ENCODE measurements around the gene PDGFRB. TPM values are rescaled to one million over a fixed set of nuclear protein-coding genes. Genes with fewer than 3 reads are reported as not detected.

Gene PDGFRB
- total and polyA plus RNA-seq, 2 of the 8 experiments (the other 6 are each of a cell fraction or from before 2014, with no cell fraction given) = 4.2 to 13.7 TPM

- TF ChIP-seq KDM4A (IDR thresholded peaks at IDR 0.05; ENCODE audit: low read depth, low read length, severe bottlenecking) (no peak), RAD21 (IDR thresholded peaks at IDR 0.05 in 1 of 2, conservative IDR thresholded peaks at IDR 0.05 in 1 of 2; ENCODE audit: low read depth in 2 of 2, low read length in 2 of 2) (peak; percentile 15 to 44; a peak in 3 of 4 replicates), ATF3 (IDR thresholded peaks at IDR 0.05; ENCODE audit: insufficient read depth, low read depth, low read length) (no peak), CTCF (IDR thresholded peaks at IDR 0.05; ENCODE audit: control extremely low read depth in 1 of 3, insufficient read depth in 1 of 3, low read depth in 1 of 3, low read length in 3 of 3) (peak in 1 of 3 experiments; percentile 7; a peak in 1 of 4 replicates), BCL11A (IDR thresholded peaks at IDR 0.05; ENCODE audit: low read depth in 2 of 2, low read length in 2 of 2) (no peak), CBX5 (IDR thresholded peaks at IDR 0.05; ENCODE audit: low read depth, low read length) (no peak)
- CTCF ChIA-PET (ENCODE audit: partially characterized antibody) = interaction anchor here (0.6 to 1.6 kb wide), 11 partner anchors 18 to 234 kb away, joined by 3 to 4 read pairs (median 3); no protein-coding TSS in a partner anchor
- FAIRE-seq = no peak
Measured at GRCh38 chr5:150069672-150070627, 85.7 kb downstream of the PDGFRB start.

More at GRCh38 chr5:150069672-150070627, 85.7 kb downstream of the PDGFRB start:
- Histone ChIP-seq H2BK5ac (ENCODE audit: low read depth, low read length) (no peak overlapping the region; the same call in none of the 2 replicates), H2AK5ac (ENCODE audit: low read depth, low read length) (no peak overlapping the region), H2AFZ (ENCODE audit: low read length) (peak overlapping the region; percentile 82; the same call in 1 of the 2 replicates), H3K9ac (replicated peaks in 1 of 4; ENCODE audit: extremely low read depth in 1 of 4, low read depth in 3 of 4, low read length in 3 of 4) (no peak overlapping the region), H3K14ac (ENCODE audit: insufficient read length) (no peak overlapping the region), H3K18ac (ENCODE audit: extremely low read depth, low read length) (no peak overlapping the region; the same call in none of the 2 replicates), H2BK20ac (ENCODE audit: low read length) (no peak overlapping the region), H3K79me1 (ENCODE audit: low read depth, low read length) (no peaks in the 10 kb centered on the region), H4K91ac (replicated peaks; ENCODE audit: insufficient read length, low read length) (peak overlapping the region; percentile 36), H3K9me3 (ENCODE audit: insufficient read depth in 2 of 2, low read depth in 1 of 2, low read length in 1 of 2) (no peaks in the 10 kb centered on the region), H3K27me3 (replicated peaks in 1 of 4; ENCODE audit: control insufficient read depth in 3 of 4, extremely low read depth in 1 of 4, insufficient read depth in 3 of 4, low read length in 3 of 4) (no peaks in the 10 kb centered on the region), H4K8ac (ENCODE audit: extremely low read depth, insufficient read depth, low read length) (no peak overlapping the region), H3K23ac (ENCODE audit: insufficient read length) (no peak overlapping the region), H3K36me3 (ENCODE audit: control insufficient read depth in 2 of 4, insufficient read depth in 4 of 4, low read length in 3 of 4) (no peaks in the 10 kb centered on the region), H2BK12ac (ENCODE audit: low read depth, low read length) (peak overlapping the region; percentile 63; the same call in 1 of the 2 replicates), H4K20me1 (replicated peaks in 1 of 2; ENCODE audit: control insufficient read depth in 1 of 2, insufficient read depth in 2 of 2, low read length in 2 of 2) (no peaks in the 10 kb centered on the region), H3K4me1 (replicated peaks in 1 of 4; ENCODE audit: control insufficient read depth in 3 of 4, insufficient read depth in 4 of 4, low read length in 3 of 4) (peaks cover 0 to 13% (median 4%) of the 10 kb centered on the region in 4 experiments; a peak in 5 of 7 replicates), H3K79me2 (ENCODE audit: control insufficient read depth in 1 of 2, insufficient read depth in 2 of 2, low read length in 2 of 2) (no peaks in the 10 kb centered on the region), H4K5ac (ENCODE audit: insufficient read length, low read depth, low read length) (no peak overlapping the region), H2BK15ac (ENCODE audit: low read length) (no peak overlapping the region), H3K56ac (replicated peaks; ENCODE audit: insufficient read length, low read depth, low read length) (no peak overlapping the region), H2BK120ac (replicated peaks; ENCODE audit: low read depth, low read length) (no peak overlapping the region), H3K23me2 (ENCODE audit: low read depth, low read length) (no peaks in the 10 kb centered on the region), H3K4me3 (ENCODE audit: extremely low read depth in 1 of 4, insufficient read depth in 2 of 4, low read depth in 3 of 4, low read length in 4 of 4) (no peak overlapping the region), H3K4ac (replicated peaks; ENCODE audit: insufficient read length, low read depth, low read length) (no peak overlapping the region), H3K27ac (ENCODE audit: low read depth, low read length) (no peak overlapping the region), H3K4me2 (ENCODE audit: insufficient read depth in 1 of 2, low read depth in 2 of 2, low read length in 2 of 2) (no peak overlapping the region)
- WGBS, 2 experiments (ENCODE audit: extremely low coverage in 1 of 2, insufficient coverage in 1 of 2, insufficient read length in 1 of 2, insufficient replicate concordance in 2 of 2, low coverage in 1 of 2, low lambda C conversion rate in 2 of 2, missing lambda C conversion rate in 1 of 2) = 89% methylated on average over 16 of the region's 25 CpGs; no CpG with 5 or more reads in 1 of the 2 experiments
- POLR2A ChIA-PET (ENCODE audit: partially characterized antibody) = no interaction called here
- DNase-seq (ENCODE audit: low read depth in 1 of 2, low spot score in 2 of 2) = no peak

Measured in H1 (cell line).